SKM-1 treated with dmso at 0.1 percent for 144 hours (cell line): ENCODE measurements around the gene GLCCI1.
"Not testable (repeated sequence)": the region's sequence is repeated elsewhere in the genome, so short reads cannot be mapped to it uniquely, and the experiment has no call there.

Experiments
- DNase-seq: peaks from one replicate; lab custom pipeline; 2025; ENCODE audit not compliant: unreplicated experiment; lab: John Stamatoyannopoulos, UW

GLCCI1 gene

DNA sequence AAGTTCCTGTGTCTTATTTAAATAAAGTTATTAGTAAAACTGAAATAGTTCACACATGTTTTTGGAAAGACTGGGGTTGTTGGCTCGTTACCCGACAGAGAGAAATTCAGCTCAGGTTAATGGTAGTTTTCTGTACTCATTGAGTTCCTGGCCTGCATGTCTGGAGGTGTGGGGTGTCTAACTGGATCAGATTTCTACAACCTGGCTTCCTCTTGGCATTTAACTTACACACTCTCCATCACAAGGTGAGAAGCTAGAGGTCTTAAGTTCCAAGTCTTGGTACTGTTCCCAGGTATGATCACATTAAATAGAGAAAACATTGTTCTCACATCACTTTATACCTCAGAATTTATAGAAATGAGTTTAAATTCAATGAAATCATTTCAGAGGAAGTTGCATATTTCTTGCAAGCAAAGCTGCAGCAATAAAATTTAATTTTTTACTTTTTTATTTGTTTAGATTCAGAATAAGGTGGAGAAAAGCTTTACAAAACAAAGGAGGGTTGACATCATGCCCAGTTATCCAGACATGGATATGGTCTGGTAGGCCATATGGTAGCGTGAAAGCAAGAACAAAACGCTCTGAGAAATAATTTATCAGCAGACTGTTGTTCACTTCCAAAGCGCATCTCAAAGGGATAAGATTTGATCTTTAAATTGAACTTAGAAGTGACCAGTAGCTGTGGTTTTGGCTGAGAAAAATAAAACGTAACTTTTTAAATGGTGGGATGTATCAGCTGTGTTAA, 120.6 kb downstream of the GLCCI1 start:
- DNase-seq: no peak

DNA sequence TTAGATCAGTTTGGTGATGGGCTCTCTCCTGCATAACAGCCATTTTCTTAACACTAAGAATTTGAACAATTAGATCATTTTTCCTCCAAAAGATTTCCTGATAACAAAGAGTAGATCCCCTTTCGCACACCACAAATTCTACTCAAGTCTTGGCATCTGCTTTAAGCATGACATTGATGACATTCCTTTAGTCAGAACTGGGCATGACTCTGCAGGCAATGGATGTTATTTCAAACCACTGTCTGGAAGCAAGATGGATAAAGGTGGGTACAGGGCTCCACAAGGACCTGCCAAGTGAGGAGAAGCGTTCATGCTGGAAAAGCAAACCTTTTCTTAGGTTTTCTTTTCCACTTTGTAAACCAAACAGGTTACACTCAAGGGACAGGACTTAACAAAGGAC, 123.5 kb downstream of the GLCCI1 start:
- no peak for DNase-seq

DNA sequence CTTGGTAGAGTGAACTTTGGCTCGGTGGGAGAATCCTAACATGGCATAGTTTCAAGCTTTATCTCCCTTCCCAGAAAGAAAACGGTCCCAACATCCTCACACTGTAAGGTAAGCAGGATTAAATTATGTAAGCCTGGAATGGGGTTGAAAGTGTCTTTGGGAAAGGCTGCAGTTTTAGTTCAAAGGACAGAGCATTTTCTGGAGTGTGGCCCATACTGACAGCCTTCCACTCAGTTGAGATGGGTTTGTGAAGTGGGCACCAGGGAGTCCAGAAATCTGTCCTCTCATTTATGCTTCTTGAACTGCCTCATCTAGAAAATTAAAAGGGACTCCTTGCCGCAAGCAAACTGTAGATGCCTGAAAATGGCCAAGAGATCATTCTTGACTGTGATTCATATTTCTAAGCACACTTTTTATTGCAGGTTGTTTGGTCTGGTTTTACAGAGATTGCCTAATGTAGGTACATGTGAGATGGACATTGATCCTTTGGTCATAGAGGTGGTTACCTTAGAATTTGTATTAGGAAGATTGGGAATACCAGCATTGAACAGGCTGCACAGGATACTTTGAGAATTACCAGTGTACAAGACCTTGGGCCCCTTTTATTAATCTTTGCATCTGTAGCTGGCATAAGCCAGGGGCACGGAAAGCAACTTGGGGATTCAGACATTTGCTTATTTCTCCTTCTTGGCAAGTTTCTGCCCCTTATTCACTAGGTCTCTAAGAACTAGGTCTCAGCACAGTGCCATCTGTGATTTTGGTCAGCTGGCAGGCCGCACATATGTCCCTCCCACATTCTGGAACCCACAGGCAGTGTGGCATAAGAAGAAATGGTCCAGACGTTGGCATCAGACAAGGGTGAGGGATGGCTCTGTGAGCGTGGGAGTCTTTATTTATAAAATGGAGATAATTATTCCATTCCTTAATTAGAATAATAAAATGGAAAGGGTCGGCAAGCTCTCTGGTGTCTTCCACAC, 125.9 kb downstream of the GLCCI1 start:
- no peak for DNase-seq

DNA sequence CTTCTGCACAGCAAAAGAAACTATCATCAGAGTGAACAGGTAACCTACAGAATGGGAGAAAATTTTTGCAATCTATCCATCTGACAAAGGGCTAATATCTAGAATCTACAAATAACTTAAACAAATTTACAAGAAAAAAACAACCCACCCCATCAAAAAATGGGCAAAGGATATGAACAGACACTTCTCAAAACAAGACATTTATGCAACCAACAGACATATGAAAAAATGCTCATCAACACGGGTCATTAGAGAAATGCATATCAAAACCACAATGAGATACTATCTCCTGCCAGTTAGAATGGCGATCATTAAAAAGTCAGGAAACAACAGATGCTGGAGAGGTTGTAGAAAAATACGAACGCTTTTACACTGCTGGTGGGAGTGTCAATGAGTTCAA, 132.7 kb downstream of the GLCCI1 start:
- DNase-seq: not testable (repeated sequence)

DNA sequence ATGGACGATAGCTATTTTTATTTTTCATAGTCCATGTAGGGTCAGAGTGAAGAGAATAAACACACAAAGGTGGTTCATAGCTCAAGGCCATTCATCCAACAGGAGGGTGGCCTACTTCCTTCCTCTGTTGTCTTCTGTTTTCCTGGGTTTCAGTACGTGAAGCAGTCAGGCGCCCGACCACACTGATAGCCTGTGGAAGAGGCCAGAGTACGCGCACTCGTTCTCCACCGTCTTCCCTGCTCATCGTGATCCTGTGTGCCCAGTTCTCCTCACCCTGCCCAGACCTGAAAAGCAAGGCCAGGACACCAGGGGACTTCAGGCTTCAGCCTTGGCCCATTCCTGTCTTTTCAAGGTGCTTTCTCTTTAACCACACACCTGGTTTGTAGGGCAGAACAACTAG, 134.7 kb downstream of the GLCCI1 start:
- DNase-seq: no peak

DNA sequence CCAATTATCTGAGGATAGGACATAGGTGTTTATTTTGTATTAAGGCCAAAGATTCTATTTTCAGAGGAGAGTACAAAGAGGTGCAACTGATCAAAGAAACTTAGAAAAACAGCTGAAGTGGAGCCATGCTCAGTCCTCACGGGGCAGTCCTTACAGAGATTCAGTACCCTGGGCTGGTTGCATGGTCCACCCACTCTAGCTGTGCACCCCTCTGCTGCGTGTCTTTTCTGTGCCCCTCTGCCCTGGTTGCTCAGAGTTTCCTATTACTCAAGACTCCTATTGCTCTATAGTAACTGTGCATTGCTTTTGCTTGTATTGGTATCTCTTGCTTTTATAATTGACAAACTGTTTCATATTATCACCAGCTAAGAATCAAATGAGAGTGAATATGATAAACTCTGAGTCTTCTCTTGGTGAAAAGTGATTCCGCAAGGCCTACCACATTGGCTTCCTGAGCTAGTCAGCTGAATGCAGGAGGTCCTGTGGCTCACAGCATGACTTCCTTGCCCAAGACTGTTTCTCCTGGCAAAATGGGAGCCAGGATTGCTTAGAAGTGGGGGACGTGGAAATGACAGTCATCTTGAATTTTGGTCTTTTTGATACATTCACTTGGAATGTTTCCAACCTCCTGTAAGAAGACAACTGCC, 137.0 kb downstream of the GLCCI1 start:
- DNase-seq: no peak

DNA sequence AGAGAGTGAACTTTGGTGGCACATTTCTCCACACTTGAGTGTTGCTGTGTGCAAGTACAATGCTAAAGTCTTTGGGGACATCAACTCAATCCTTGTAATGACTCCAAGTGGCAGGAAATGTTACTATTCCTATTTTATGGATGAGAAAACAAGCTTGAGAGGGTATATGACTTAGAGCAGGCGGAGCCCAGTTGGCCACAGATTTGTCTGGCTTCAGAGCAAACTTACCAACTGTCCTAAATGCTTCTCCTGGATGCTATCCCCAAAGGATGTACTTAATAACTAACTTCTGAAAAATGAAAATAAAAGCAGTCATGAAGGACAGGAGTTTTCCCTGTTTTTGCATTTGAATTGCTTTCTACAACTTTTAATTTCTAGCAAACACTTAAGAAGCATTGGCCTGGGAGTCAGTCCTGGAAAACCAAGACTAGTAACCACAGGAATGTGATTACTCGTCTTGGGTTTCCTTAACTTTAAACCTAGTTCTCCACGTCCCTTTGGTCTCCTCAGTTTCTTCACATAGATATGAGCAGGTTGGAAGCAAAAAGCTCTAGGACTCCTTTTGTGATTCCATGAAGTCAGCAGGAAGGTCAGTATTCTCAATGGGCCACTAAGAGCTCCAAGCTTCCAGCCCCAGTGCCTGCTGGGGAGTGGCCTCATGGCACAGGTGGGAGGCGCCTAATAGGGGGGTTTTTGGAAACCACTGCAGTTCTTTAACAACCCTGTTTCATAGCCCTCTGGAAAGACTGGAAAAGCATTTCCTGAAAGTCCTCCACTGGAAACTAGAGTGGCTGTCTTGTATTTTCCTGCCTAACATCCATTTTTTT, 140.8 kb downstream of the GLCCI1 start:
- no peak for DNase-seq

DNA sequence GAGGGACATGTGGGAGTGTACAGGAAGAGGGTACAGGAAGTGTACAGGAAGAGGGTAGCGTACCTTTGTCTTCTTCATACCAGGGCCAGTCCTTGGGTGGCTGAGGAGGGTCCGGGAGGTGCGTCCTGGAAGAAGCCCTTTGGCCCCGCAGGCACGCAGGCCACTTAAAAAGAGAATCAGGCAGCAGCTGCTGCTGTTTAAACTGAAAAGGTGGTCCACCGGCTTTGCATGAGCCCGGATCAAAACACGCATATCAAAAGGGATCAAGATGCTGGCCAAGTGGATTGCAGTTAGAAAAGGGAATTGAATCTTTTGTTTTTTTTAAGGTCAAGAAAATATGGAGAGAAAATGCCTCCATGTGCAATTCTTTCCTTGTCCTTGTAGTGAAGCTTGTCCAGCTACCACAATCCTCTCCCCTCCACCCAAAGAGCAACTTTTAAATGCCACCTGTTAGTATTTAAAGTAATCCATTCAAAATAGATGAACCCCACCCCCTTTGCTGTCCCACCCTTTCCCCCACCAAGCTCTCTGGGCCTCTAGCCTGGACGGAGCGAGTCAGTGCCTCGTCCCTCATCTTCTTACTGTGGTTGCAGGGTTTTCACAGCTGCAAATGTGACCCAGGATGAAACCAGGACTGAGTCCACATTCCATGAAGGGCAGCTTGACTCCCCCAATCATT, 142.8 kb downstream of the GLCCI1 start:
- no peak for DNase-seq

DNA sequence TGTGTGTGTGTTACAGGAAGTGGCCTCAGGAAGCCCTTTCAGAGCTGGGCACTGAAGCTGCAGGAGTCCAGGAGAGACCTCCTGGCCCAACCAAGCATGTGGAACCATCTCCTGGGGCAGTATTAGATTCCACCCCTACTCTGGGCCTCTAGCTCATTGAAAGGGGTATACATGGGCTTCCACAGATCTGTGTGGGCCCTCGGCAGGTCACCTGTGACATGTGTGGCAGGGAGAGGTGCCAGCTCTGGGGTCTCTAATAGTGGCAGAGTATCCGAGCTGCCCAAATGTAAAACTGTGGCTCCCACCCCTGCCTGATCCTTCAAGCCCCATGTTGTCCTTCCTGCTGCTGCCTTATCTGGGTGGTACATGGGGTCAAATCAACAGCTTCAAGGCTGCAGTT, 144.1 kb downstream of the GLCCI1 start:
- DNase-seq: no peak

DNA sequence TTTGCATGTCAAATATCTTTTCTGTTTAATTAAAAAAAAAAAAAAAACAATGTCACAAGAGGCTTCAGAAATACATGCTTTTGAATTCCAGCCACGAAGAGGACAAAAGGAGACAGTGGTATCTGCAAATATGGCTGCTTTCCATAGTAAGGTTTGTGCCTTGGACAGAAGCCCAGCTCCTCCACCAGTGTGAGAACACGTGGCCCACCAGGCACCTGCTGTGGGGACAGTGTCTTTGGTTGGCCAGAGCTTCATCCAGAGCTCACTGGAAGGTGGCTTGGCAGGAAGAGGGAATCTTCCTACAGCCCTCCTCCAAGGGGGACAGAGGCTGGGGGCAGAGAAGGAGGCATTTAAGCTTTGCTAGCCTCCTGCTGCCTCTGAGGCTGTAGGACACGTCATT, 144.6 kb downstream of the GLCCI1 start:
- no peak for DNase-seq

DNA sequence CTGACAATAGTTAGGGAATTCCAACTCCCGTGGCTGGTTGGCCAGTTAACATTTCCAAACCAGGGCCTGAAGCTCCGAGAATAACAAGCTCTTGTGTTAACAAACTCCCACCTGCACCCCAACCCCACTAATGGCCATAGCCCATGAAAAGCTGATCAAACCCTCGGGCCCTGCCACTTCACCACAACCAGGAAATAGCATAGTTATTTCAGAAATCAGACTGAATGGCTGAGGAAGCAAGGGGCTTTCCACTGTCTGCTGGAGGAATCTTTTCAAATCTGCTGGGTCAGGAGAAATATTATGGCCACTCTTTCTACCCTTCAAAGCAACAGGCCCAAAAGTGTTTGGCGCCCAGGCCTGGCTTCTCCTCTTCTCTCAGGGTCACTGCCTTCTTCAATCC, 145.6 kb downstream of the GLCCI1 start:
- no peak for DNase-seq

DNA sequence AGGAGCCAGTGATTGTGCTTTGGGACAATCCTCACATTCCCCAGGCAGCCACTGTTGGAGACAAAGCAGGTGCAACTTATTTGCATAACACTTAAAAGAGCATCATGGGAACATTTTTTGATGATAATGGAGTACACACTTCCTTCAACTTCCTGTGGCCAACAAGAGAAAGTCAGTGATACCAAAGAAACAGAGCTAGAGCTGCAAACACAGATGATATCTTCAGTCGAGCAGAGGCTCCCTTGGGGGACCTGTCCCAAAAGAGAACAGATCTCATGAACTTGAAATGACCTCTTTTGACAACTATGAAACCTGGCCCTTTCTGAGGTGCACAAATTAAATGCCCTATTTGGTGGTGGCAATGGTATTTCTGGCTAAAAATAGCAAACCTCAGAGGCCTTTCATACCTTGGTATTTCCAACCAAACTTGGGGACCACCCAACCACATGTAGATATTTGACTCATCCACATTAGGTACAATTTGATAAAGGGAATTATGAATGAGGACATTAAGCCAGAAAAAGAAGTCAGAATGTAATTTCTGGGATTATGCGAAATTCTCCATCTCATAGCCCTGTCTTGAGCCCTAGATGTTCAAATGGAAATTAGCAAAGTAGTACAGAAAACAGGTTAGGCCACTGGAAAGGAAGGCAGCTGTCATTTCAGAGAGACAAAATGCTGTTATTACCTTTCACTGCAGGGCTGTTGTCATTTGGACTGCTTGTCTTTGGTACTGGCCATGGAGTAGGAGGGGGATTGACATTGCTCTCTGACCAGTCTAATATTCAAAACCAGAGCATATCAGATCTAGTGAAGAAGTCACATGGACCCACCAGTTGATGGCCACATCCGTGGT, 147.2 kb downstream of the GLCCI1 start:
- DNase-seq: no peak

DNA sequence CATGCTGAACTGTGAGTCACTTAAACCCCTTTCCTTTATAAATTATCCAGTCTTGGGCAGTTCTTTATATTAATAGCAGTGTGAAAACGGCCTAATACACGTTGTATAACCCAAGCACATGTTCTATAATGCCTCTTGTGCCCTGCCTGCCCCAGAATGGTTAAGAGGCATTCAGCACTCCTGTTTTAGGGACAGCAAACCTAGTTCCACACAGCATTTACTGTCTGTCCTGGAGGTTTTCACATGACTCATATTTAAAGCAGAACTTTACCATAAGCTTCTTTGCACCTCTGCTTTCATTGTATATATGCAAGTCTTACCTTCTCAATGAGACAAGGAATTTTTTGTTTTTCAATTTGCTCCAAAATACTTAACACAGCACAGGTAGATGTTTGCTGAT, 148.6 kb downstream of the GLCCI1 start:
- no peak for DNase-seq

DNA sequence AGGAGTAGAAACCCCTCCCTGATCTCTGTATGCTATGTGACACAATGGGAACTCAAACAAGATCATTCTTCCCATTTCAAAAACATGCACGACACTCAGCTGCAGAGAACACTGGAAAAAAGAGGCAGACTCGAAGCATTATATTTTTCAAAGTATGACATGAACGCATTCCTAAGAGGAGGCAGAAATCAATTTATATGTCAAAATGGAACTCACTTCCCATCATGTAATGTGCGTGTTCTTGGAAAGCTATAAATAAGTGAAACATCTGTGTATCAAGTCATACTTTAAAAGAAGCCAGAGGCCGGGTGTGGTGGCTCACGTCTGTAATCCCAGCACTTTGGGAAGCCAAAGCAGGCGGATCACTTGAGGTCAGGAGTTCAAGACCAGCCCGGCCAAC, 150.7 kb downstream of the GLCCI1 start:
- no peak for DNase-seq

DNA sequence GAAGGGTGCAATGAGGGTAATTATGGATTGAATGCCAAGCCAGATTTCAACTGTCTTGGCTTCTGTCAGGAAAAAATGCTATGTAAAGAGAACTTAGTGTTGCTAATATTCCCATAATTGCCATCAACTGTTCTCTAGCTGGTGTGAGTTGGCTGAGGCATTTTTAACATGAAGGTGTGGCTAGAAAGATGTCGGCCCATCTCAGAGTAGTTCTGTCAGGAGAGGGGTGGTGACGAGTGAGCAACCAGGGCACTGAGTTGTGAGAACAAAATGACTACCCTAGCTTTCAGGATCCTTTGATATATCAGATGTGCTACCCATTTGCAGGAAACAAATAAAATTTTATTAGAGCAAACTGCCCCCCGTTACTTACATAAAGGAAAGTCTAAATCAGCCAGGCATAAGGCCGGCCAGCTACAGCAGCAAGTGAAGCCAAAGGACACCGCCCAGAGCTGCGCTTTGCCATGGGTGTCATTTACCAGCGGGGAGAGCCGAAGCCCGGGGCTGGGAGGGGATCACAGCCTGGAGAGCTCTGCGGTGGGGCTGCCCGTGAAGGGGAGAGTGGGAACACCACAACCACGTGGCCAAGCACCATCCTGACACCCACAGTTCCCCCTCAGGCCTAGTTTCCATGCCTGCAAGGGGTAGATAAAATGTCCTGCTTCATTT, 151.9 kb downstream of the GLCCI1 start:
- DNase-seq: no peak

DNA sequence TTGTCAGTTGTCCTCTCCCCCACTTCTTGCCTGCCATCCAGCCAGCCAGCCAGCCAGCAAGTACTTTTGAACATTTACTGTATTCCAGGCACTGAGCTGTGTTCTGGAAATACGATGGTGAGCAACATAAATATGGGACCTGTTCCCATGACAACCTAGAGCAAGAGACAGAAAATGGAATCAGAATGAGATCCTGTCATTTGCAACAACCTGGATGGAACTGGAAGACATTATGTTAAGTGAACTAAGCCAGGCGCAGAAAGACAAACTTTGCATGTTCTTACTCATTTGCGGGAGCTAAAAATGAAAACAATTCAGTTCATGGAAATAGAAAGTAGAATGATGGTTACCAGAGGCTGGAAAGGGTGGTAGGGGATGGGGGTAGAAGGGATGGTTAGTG, 152.6 kb downstream of the GLCCI1 start:
- DNase-seq: no peak

DNA sequence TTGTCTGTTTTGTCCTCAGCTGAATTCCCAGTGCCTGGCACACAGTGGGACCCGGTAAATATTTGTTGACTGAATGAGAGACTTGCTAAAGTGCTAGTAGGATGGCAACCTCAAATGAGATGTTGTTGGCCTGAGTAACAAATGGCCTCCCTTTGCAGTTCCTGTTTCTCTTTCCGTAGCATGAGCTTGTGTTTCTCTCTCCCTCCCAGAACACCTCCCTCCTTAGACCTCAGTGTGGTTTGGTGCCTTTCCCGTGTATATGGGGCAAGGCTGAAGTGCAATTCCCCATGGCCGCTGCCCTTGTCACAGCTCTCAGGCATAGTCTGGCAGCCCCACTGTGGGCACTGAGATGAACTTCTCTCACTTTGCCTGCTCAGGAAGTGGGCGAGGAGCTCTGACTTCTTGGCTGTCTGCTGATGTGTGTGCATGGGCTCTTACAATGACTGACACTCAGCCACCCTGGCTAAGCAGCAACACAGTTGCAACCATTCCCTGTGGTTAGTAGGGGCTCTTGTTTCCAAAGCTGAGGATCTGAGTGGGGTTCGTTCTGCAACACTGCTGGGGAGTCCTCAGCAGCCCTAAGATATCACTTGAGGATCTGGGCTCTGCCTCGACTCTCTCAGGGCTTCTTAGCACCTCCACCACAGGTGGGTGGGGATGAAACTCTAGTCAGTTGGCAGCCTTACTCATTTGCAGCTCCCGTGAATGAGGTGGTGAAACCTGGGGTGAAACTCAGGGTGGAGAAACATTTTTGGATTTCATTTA, 157.3 kb downstream of the GLCCI1 start:
- DNase-seq: peak; percentile 64

DNA sequence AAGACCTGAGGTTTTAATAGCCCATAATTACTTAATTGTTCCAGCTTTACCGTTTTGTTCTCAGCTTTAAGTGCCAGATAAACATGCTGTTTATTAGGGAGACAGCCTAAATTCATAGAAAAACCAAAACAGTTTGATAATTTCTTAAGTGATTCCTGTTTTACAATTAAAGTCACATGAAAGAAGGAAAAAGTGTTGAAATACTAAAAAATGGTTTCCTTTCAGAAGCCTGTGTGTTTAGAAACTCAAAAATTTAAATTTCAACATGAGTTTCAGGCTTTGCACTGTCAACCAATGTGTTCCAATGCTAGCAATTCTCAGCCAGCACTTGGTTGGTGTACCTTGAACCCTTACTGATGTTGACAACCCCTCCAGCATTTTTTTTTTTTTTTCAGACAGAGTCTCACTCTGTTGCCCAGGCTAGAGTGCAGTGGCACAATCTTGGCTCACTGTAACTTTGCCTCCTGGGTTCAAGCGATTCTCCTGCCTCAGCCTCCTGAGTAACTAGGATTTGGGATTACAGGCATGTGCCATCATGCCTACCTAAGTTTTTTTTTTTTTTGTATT, 158.1 kb downstream of the GLCCI1 start:
- DNase-seq: no peak
